ENCODE results near the gene GSG1. TPM values are rescaled to one million over a fixed set of nuclear protein-coding genes. Genes with fewer than 3 reads are reported as not detected.

The GSG1 gene
- total and polyA plus RNA-seq, 2 experiments from 2014 or later, result 0.86 to 2.0 TPM

GRCh38 chr12:13095266-13095995, 8.0 kb downstream of the GSG1 start:
- peaks cover 61% of the 10 kb centered on the region for H3F3A ChIP-seq (ENCODE audit: insufficient read depth)
- H3K27ac ChIP-seq, result 0 out of 2 replicates have a peak overlapping the region, but pooled peaks have one; percentile 67
- no peak for DNase-seq
- H2AFZ ChIP-seq, result no peak overlapping the region
- H3K36me3 ChIP-seq (ENCODE audit: low read depth), result no peaks in the 10 kb centered on the region
- WGBS, 2 experiments (ENCODE audit: low coverage in 1 of 2, low lambda C conversion rate in 2 of 2, missing lambda C conversion rate in 2 of 2), result 85 to 86% methylated on average over 8 of the region's 8 CpGs
- in situ Hi-C loops (cut with MboI), result loop anchor here (5.0 kb wide), 1 partner anchor 117 kb away; no protein-coding TSS in a partner anchor
- H4K20me1 ChIP-seq (ENCODE audit: insufficient read depth), result no peaks in the 10 kb centered on the region
- H3K4me2 ChIP-seq (ENCODE audit: unreplicated experiment), result peak overlapping the region; percentile 52
- no peaks in the 10 kb centered on the region for H3K9me2 ChIP-seq (ENCODE audit: insufficient read depth)
- H3K4me3 ChIP-seq, result no peak overlapping the region
- peaks cover 64% of the 10 kb centered on the region for H3K4me1 ChIP-seq (ENCODE audit: insufficient read depth)
- no peaks in the 10 kb centered on the region for H3K27me3 ChIP-seq (replicated peaks; ENCODE audit: insufficient read depth)
- H3K9ac ChIP-seq, result no peak overlapping the region
- H3K9me3 ChIP-seq (ENCODE audit: low read depth), result no peaks in the 10 kb centered on the region
- TF ChIP-seq EZH2phosphoT487 (IDR thresholded peaks at IDR 0.05; ENCODE audit: insufficient read depth, low read depth) (no peak), EZH2 (IDR thresholded peaks at IDR 0.05; ENCODE audit: insufficient read depth, poor library complexity, severe bottlenecking) (no peak)
- no peaks in the 10 kb centered on the region for H3K79me2 ChIP-seq (ENCODE audit: insufficient read depth)

GRCh38 chr12:13094367-13094766, 9.1 kb downstream of the GSG1 start:
- WGBS, 2 experiments (ENCODE audit: low coverage in 1 of 2, low lambda C conversion rate in 2 of 2, missing lambda C conversion rate in 2 of 2), result 4 to 9% methylated on average over 3 of the region's 3 CpGs
- H3K4me2 ChIP-seq (ENCODE audit: unreplicated experiment), result peak overlapping the region; percentile 52
- peak; percentile 80 for DNase-seq
- H2AFZ ChIP-seq, result no peak overlapping the region
- H3K79me2 ChIP-seq (ENCODE audit: insufficient read depth), result no peaks in the 10 kb centered on the region
- H3K27ac ChIP-seq, result peak overlapping the region; percentile 67
- H3K4me1 ChIP-seq (ENCODE audit: insufficient read depth), result peaks cover 54% of the 10 kb centered on the region
- H3K9me3 ChIP-seq (ENCODE audit: low read depth), result no peaks in the 10 kb centered on the region
- H3K36me3 ChIP-seq (ENCODE audit: low read depth), result no peaks in the 10 kb centered on the region
- H3K4me3 ChIP-seq, result peak overlapping the region; percentile 9; the same call in 1 of the 2 replicates
- no peaks in the 10 kb centered on the region for H3K9me2 ChIP-seq (ENCODE audit: insufficient read depth)
- in situ Hi-C loops (cut with MboI), result no loop called here
- peaks cover 50% of the 10 kb centered on the region for H3F3A ChIP-seq (ENCODE audit: insufficient read depth)
- TF ChIP-seq EZH2phosphoT487 (IDR thresholded peaks at IDR 0.05; ENCODE audit: insufficient read depth, low read depth), result no peak
- no peak for TF ChIP-seq EZH2 (IDR thresholded peaks at IDR 0.05; ENCODE audit: insufficient read depth, poor library complexity, severe bottlenecking)
- no peaks in the 10 kb centered on the region for H4K20me1 ChIP-seq (ENCODE audit: insufficient read depth)
- H3K27me3 ChIP-seq (replicated peaks; ENCODE audit: insufficient read depth), result no peaks in the 10 kb centered on the region
- peak overlapping the region; percentile 45 for H3K9ac ChIP-seq

GRCh38 chr12:13093848-13094220, 9.6 kb downstream of the GSG1 start:
- in situ Hi-C loops (cut with MboI), result no loop called here
- Histone ChIP-seq H3K4me1 (ENCODE audit: insufficient read depth) (peaks cover 48% of the 10 kb centered on the region), H3K79me2 (ENCODE audit: insufficient read depth) (no peaks in the 10 kb centered on the region)

GRCh38 chr12:13093191-13093847, 10.1 kb downstream of the GSG1 start:
- Histone ChIP-seq H4K20me1 (ENCODE audit: insufficient read depth) (no peaks in the 10 kb centered on the region), H3K9ac (peak overlapping the region; percentile 45; the same call in 1 of the 2 replicates), H3K4me1 (ENCODE audit: insufficient read depth) (peaks cover 46% of the 10 kb centered on the region), H3K9me2 (ENCODE audit: insufficient read depth) (no peaks in the 10 kb centered on the region), H3K27ac (peak overlapping the region; percentile 67), H3K9me3 (ENCODE audit: low read depth) (no peaks in the 10 kb centered on the region), H3F3A (ENCODE audit: insufficient read depth) (peaks cover 42% of the 10 kb centered on the region), H2AFZ (peak overlapping the region; percentile 53; the same call in 1 of the 2 replicates), H3K4me3 (no peak overlapping the region), H3K79me2 (ENCODE audit: insufficient read depth) (no peaks in the 10 kb centered on the region), H3K4me2 (ENCODE audit: unreplicated experiment) (peak overlapping the region; percentile 52), H3K36me3 (ENCODE audit: low read depth) (no peaks in the 10 kb centered on the region), H3K27me3 (replicated peaks; ENCODE audit: insufficient read depth) (no peaks in the 10 kb centered on the region)
- no peak for TF ChIP-seq EZH2 (IDR thresholded peaks at IDR 0.05; ENCODE audit: insufficient read depth, poor library complexity, severe bottlenecking)
- TF ChIP-seq EZH2phosphoT487 (IDR thresholded peaks at IDR 0.05; ENCODE audit: insufficient read depth, low read depth), result no peak
- in situ Hi-C loops (cut with MboI), result no loop called here
- WGBS, 2 experiments (ENCODE audit: low coverage in 1 of 2, low lambda C conversion rate in 2 of 2, missing lambda C conversion rate in 2 of 2), result 48 to 49% methylated on average over 7 of the region's 7 CpGs
- peak; percentile 74 for DNase-seq

More at GRCh38 chr12:13093848-13094220, 9.6 kb downstream of the GSG1 start:
- Histone ChIP-seq H3K4me3 (peak overlapping the region; percentile 9; the same call in 1 of the 2 replicates), H3K9me2 (ENCODE audit: insufficient read depth) (no peaks in the 10 kb centered on the region), H4K20me1 (ENCODE audit: insufficient read depth) (no peaks in the 10 kb centered on the region), H3K9me3 (ENCODE audit: low read depth) (no peaks in the 10 kb centered on the region), H3K4me2 (ENCODE audit: unreplicated experiment) (peak overlapping the region; percentile 52), H3K27ac (peak overlapping the region; percentile 67), H2AFZ (peak overlapping the region; percentile 53; the same call in 1 of the 2 replicates), H3F3A (ENCODE audit: insufficient read depth) (peaks cover 45% of the 10 kb centered on the region), H3K36me3 (ENCODE audit: low read depth) (no peaks in the 10 kb centered on the region), H3K9ac (peak overlapping the region; percentile 45), H3K27me3 (replicated peaks; ENCODE audit: insufficient read depth) (no peaks in the 10 kb centered on the region)
- peak; percentile 37 for DNase-seq
- TF ChIP-seq EZH2 (IDR thresholded peaks at IDR 0.05; ENCODE audit: insufficient read depth, poor library complexity, severe bottlenecking) (no peak), EZH2phosphoT487 (IDR thresholded peaks at IDR 0.05; ENCODE audit: insufficient read depth, low read depth) (no peak)
- WGBS, 2 experiments (ENCODE audit: low coverage in 1 of 2, low lambda C conversion rate in 2 of 2, missing lambda C conversion rate in 2 of 2), result 12 to 18% methylated on average over 2 of the region's 2 CpGs

All from GM23248 (cell line).